ENCODE data around the gene PPHLN1.

DNA sequence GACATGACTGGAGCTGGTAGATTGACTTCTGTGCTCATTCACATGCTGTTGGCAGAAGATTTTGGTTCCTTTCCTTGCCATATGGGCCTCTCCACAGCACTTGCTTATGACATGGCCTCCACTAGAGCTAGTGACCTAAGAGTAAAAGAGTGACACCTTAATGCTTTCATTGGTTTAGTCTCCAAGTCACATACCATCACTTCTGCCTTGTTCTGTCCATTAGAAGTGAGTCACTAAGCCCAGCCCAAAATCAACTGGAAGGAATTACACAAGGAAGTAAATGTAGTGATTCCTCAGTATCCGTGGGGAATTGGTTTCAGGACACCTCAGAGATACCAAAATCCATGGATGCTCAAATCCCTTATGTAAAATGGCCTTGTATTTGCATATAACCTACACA lies 81.3 kb downstream of the PPHLN1 start:
- TF ChIP-seq, protein P1, sequence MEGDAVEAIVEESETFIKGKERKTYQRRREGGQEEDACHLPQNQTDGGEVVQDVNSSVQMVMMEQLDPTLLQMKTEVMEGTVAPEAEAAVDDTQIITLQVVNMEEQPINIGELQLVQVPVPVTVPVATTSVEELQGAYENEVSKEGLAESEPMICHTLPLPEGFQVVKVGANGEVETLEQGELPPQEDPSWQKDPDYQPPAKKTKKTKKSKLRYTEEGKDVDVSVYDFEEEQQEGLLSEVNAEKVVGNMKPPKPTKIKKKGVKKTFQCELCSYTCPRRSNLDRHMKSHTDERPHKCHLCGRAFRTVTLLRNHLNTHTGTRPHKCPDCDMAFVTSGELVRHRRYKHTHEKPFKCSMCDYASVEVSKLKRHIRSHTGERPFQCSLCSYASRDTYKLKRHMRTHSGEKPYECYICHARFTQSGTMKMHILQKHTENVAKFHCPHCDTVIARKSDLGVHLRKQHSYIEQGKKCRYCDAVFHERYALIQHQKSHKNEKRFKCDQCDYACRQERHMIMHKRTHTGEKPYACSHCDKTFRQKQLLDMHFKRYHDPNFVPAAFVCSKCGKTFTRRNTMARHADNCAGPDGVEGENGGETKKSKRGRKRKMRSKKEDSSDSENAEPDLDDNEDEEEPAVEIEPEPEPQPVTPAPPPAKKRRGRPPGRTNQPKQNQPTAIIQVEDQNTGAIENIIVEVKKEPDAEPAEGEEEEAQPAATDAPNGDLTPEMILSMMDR (IDR thresholded peaks at IDR 0.05; ENCODE audit: borderline replicate concordance, extremely low read depth, low read length, poor library complexity, severe bottlenecking), result no peak
- TF ChIP-seq EZH2 (IDR thresholded peaks at IDR 0.05; ENCODE audit: borderline replicate concordance, low read depth, low read length, severe bottlenecking), result no peak

All from DND-41 (cell line).